ENCODE results near the gene FAM193B.

DNA sequence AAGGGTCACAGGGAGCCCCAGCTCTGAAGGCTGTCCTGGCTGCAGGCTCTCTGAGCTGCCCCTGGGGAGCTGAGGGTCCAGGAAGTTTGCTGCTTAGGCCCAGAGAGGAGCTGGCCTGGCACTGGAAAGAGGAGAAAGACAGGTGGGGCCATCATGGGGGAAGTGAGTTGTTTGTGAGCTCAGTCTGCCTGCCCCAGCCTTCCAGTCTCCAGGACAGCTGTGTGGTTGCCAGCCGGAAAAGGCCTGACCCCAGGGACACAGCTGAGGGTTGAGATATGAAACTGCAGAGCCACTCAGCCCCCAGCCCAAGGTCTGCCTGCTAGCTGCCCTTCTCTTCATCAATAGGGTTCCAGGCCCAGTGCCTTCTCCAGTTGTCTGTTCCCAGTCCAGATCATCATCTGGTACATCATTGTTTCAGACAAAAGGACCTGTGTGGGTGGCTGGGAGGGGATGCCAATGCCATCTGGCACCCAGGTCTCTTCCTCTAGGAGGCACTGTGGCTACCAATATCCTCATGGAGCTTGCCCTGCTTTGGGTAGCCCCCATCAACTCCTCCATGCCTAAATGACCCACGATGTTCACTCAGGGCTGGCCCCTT is 33.3 kb downstream of the FAM193B start:
- TF ChIP-seq, protein P1, sequence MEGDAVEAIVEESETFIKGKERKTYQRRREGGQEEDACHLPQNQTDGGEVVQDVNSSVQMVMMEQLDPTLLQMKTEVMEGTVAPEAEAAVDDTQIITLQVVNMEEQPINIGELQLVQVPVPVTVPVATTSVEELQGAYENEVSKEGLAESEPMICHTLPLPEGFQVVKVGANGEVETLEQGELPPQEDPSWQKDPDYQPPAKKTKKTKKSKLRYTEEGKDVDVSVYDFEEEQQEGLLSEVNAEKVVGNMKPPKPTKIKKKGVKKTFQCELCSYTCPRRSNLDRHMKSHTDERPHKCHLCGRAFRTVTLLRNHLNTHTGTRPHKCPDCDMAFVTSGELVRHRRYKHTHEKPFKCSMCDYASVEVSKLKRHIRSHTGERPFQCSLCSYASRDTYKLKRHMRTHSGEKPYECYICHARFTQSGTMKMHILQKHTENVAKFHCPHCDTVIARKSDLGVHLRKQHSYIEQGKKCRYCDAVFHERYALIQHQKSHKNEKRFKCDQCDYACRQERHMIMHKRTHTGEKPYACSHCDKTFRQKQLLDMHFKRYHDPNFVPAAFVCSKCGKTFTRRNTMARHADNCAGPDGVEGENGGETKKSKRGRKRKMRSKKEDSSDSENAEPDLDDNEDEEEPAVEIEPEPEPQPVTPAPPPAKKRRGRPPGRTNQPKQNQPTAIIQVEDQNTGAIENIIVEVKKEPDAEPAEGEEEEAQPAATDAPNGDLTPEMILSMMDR (IDR thresholded peaks at IDR 0.05) = 0 out of 3 replicates have a peak, but pooled peaks have one; percentile 8
- TF ChIP-seq MAFK (IDR thresholded peaks at IDR 0.05; ENCODE audit: partially characterized antibody) (no peak), POLR2AphosphoS2 (conservative IDR thresholded peaks at IDR 0.05; ENCODE audit: low read length) (no peak), MAX (IDR thresholded peaks at IDR 0.05) (no peak)

Measured in A549 (cell line).